HL-60 (cell line): ENCODE results near the gene HINT2.

ENCODE experiments used
- GABPA ChIP-seq: IDR thresholded peaks from 2 replicates; pipeline ENCODE4 v1.6.1; 2012; ENCODE audit warnings: low read depth
- POLR2AphosphoS5 ChIP-seq: IDR thresholded peaks from 2 replicates; pipeline ENCODE4 v1.6.1; 2012; ENCODE audit warnings: low read depth
- SPI1 ChIP-seq: IDR thresholded peaks from 2 replicates; pipeline ENCODE4 v1.6.1; 2012; ENCODE audit warnings: low read depth, mild to moderate bottlenecking, borderline replicate concordance
- TF ChIP-seq, protein P1 (sequence below): IDR thresholded peaks from 2 replicates; pipeline ENCODE4 v1.6.1; 2012; ENCODE audit warnings: low read depth; ENCODE audit not compliant: insufficient replicate concordance
- TF ChIP-seq, protein P2 (sequence below): IDR thresholded peaks from one replicate; pipeline ENCODE4 v1.5.1; 2011; ENCODE audit warnings: low read length, control low read depth, inconsistent platforms; ENCODE audit not compliant: insufficient read depth

DNA sequence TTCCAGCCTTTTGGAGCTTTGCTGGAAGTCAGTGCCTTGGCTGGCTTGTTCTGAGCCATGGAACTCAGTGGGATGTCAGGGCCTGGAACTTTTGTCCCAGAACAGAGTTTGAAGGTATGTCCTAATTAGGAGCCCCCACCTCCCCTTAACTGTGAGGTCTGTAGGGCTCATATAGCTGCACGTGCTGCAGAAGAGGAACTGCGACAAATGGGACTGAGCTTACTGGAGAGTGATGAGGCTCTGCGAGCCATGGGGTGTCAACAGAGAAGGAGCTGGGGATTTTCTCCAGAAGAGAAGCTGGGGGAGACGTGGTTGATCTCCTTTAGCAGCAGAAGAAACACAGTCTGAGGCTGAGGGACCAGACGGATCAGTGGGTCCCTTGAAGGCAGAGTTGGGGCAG lies 25.1 kb upstream of the HINT2 start:
- TF ChIP-seq, protein P1, sequence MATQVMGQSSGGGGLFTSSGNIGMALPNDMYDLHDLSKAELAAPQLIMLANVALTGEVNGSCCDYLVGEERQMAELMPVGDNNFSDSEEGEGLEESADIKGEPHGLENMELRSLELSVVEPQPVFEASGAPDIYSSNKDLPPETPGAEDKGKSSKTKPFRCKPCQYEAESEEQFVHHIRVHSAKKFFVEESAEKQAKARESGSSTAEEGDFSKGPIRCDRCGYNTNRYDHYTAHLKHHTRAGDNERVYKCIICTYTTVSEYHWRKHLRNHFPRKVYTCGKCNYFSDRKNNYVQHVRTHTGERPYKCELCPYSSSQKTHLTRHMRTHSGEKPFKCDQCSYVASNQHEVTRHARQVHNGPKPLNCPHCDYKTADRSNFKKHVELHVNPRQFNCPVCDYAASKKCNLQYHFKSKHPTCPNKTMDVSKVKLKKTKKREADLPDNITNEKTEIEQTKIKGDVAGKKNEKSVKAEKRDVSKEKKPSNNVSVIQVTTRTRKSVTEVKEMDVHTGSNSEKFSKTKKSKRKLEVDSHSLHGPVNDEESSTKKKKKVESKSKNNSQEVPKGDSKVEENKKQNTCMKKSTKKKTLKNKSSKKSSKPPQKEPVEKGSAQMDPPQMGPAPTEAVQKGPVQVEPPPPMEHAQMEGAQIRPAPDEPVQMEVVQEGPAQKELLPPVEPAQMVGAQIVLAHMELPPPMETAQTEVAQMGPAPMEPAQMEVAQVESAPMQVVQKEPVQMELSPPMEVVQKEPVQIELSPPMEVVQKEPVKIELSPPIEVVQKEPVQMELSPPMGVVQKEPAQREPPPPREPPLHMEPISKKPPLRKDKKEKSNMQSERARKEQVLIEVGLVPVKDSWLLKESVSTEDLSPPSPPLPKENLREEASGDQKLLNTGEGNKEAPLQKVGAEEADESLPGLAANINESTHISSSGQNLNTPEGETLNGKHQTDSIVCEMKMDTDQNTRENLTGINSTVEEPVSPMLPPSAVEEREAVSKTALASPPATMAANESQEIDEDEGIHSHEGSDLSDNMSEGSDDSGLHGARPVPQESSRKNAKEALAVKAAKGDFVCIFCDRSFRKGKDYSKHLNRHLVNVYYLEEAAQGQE = no peak
- TF ChIP-seq, protein P2, sequence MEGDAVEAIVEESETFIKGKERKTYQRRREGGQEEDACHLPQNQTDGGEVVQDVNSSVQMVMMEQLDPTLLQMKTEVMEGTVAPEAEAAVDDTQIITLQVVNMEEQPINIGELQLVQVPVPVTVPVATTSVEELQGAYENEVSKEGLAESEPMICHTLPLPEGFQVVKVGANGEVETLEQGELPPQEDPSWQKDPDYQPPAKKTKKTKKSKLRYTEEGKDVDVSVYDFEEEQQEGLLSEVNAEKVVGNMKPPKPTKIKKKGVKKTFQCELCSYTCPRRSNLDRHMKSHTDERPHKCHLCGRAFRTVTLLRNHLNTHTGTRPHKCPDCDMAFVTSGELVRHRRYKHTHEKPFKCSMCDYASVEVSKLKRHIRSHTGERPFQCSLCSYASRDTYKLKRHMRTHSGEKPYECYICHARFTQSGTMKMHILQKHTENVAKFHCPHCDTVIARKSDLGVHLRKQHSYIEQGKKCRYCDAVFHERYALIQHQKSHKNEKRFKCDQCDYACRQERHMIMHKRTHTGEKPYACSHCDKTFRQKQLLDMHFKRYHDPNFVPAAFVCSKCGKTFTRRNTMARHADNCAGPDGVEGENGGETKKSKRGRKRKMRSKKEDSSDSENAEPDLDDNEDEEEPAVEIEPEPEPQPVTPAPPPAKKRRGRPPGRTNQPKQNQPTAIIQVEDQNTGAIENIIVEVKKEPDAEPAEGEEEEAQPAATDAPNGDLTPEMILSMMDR = no peak
- no peak for TF ChIP-seq GABPA
- no peak for TF ChIP-seq POLR2AphosphoS5
- peak; percentile 71 for TF ChIP-seq SPI1
